Activated CD4-positive, alpha-beta T cell treated with anti-CD3 and anti-CD28 coated beads, Interleukin-2, amount 10 ng/mL, durations not matched to agents 24 days and 14 days (primary cell): Measurements from ENCODE around the gene DISC1. TPM values are rescaled to one million over a fixed set of nuclear protein-coding genes. Genes with fewer than 3 reads are reported as not detected.
"Not testable (repeated sequence)": the region's sequence is repeated elsewhere in the genome, so short reads cannot be mapped to it uniquely, and the experiment has no call there.

ENCODE experiments used
- DNase-seq: peaks from one replicate; pipeline ENCODE4 v3.0.0; 2022
- H3K27ac Mint-ChIP-seq: one replicate; pipeline ENCODE4 v1.8.0; 2022; ENCODE audit warnings: mild to moderate bottlenecking, mixed read lengths
- H3K27me3 Mint-ChIP-seq: one replicate; pipeline ENCODE4 v1.8.0; 2022; ENCODE audit warnings: mixed read lengths
- H3K36me3 Mint-ChIP-seq: one replicate; pipeline ENCODE4 v1.8.0; 2022; ENCODE audit warnings: low read depth, mild to moderate bottlenecking, mixed read lengths
- H3K4me1 Mint-ChIP-seq: one replicate; pipeline ENCODE4 v1.8.0; 2021; ENCODE audit warnings: mixed read lengths
- H3K4me3 Mint-ChIP-seq: one replicate; pipeline ENCODE4 v1.8.0; 2022; ENCODE audit warnings: mild to moderate bottlenecking, moderate library complexity, mixed read lengths
- H3K9me3 Mint-ChIP-seq: one replicate; pipeline ENCODE4 v1.8.0; 2021; ENCODE audit warnings: mixed read lengths
- intact Hi-C: fragments of 100-400 bp; cut with micrococcal nuclease; formaldehyde crosslinking; loops from one replicate; pipeline ENCODE4 v1.15.1; 2023
- total RNA-seq: library from RNA; stranded (reverse); gene quantifications from 2 replicates; pipeline ENCODE4 v1.2.3, GENCODE V29; 2022

The DISC1 gene
- total RNA-seq, 1 donor from 2014 or later = 3.1 TPM

GRCh38 chr1:231719485-231720183 is 93.0 kb downstream of the DISC1 start:
- intact Hi-C loops = no loop called here
- no peak overlapping the region for H3K27ac Mint-ChIP-seq
- no peak for DNase-seq
- peaks cover 3% of the 10 kb centered on the region for H3K4me1 Mint-ChIP-seq
- no peak overlapping the region for H3K4me3 Mint-ChIP-seq
- H3K9me3 Mint-ChIP-seq = peaks cover under 1% of the 10 kb centered on the region
- no peaks in the 10 kb centered on the region for H3K36me3 Mint-ChIP-seq
- no peaks in the 10 kb centered on the region for H3K27me3 Mint-ChIP-seq

- Mint-ChIP-seq H3K27me3 (no peaks in the 10 kb centered on the region), H3K9me3 (no peaks in the 10 kb centered on the region), H3K27ac (no peak overlapping the region), H3K4me1 (peaks cover 7% of the 10 kb centered on the region), H3K36me3 (no peaks in the 10 kb centered on the region), H3K4me3 (no peak overlapping the region)
- no peak for DNase-seq
- intact Hi-C loops = no loop called here
Observed at GRCh38 chr1:231720652-231721325, 94.2 kb downstream of the DISC1 start.

GRCh38 chr1:231721436-231721835 is 94.8 kb downstream of the DISC1 start:
- Mint-ChIP-seq H3K27ac (no peak overlapping the region), H3K4me3 (no peak overlapping the region), H3K36me3 (no peaks in the 10 kb centered on the region), H3K9me3 (no peaks in the 10 kb centered on the region), H3K4me1 (peaks cover 6% of the 10 kb centered on the region), H3K27me3 (no peaks in the 10 kb centered on the region)
- intact Hi-C loops = no loop called here
- DNase-seq = no peak

- Mint-ChIP-seq H3K36me3 (no peaks in the 10 kb centered on the region), H3K9me3 (no peaks in the 10 kb centered on the region), H3K4me1 (peaks cover 6% of the 10 kb centered on the region), H3K4me3 (no peak overlapping the region), H3K27ac (no peak overlapping the region), H3K27me3 (no peaks in the 10 kb centered on the region)
- intact Hi-C loops = no loop called here
- DNase-seq = no peak
Observed at GRCh38 chr1:231722356-231722755, 95.8 kb downstream of the DISC1 start.

GRCh38 chr1:231723146-231723545 is 96.6 kb downstream of the DISC1 start:
- Mint-ChIP-seq H3K4me1 (peaks cover 6% of the 10 kb centered on the region), H3K36me3 (no peaks in the 10 kb centered on the region), H3K9me3 (no peaks in the 10 kb centered on the region), H3K4me3 (no peak overlapping the region), H3K27me3 (no peaks in the 10 kb centered on the region), H3K27ac (no peak overlapping the region)
- no peak for DNase-seq
- intact Hi-C loops = no loop called here

GRCh38 chr1:231724041-231724440 is 97.5 kb downstream of the DISC1 start:
- Mint-ChIP-seq H3K4me3 (no peak overlapping the region), H3K36me3 (no peaks in the 10 kb centered on the region), H3K4me1 (peaks cover 6% of the 10 kb centered on the region), H3K27me3 (no peaks in the 10 kb centered on the region), H3K27ac (no peak overlapping the region), H3K9me3 (no peaks in the 10 kb centered on the region)
- DNase-seq = no peak
- intact Hi-C loops = no loop called here

- Mint-ChIP-seq H3K36me3 (no peaks in the 10 kb centered on the region), H3K27ac (no peak overlapping the region), H3K4me3 (no peak overlapping the region), H3K27me3 (no peaks in the 10 kb centered on the region), H3K9me3 (no peaks in the 10 kb centered on the region), H3K4me1 (peaks cover 6% of the 10 kb centered on the region)
- peak; percentile 63 for DNase-seq
- intact Hi-C loops = no loop called here
Observed at GRCh38 chr1:231724876-231725647, 98.5 kb downstream of the DISC1 start.

- Mint-ChIP-seq H3K36me3 (no peaks in the 10 kb centered on the region), H3K27me3 (no peaks in the 10 kb centered on the region), H3K27ac (no peak overlapping the region), H3K9me3 (no peaks in the 10 kb centered on the region), H3K4me3 (no peak overlapping the region), H3K4me1 (peaks cover 6% of the 10 kb centered on the region)
- DNase-seq = no peak
- intact Hi-C loops = no loop called here
Observed at GRCh38 chr1:231727171-231727570, 100.6 kb downstream of the DISC1 start.

GRCh38 chr1:231728987-231729386 is 102.4 kb downstream of the DISC1 start:
- H3K27me3 Mint-ChIP-seq, DNase-seq, H3K27ac Mint-ChIP-seq, H3K9me3 Mint-ChIP-seq, H3K36me3 Mint-ChIP-seq, intact Hi-C loops, H3K4me3 Mint-ChIP-seq, H3K4me1 Mint-ChIP-seq: not testable (repeated sequence)

GRCh38 chr1:231729544-231729943 is 103.0 kb downstream of the DISC1 start:
- H3K4me3 Mint-ChIP-seq = no peak overlapping the region
- no peak overlapping the region for H3K27ac Mint-ChIP-seq
- no peaks in the 10 kb centered on the region for H3K27me3 Mint-ChIP-seq
- DNase-seq = no peak
- no peaks in the 10 kb centered on the region for H3K36me3 Mint-ChIP-seq
- intact Hi-C loops = no loop called here
- no peaks in the 10 kb centered on the region for H3K9me3 Mint-ChIP-seq
- peaks cover 5% of the 10 kb centered on the region for H3K4me1 Mint-ChIP-seq

GRCh38 chr1:231731268-231731667 is 104.7 kb downstream of the DISC1 start:
- Mint-ChIP-seq H3K4me3 (no peak overlapping the region), H3K27me3 (no peaks in the 10 kb centered on the region), H3K9me3 (no peaks in the 10 kb centered on the region), H3K36me3 (no peaks in the 10 kb centered on the region), H3K4me1 (no peaks in the 10 kb centered on the region), H3K27ac (no peak overlapping the region)
- no peak for DNase-seq
- intact Hi-C loops = no loop called here

- no peaks in the 10 kb centered on the region for H3K27me3 Mint-ChIP-seq
- H3K36me3 Mint-ChIP-seq = no peaks in the 10 kb centered on the region
- no peaks in the 10 kb centered on the region for H3K9me3 Mint-ChIP-seq
- intact Hi-C loops = no loop called here
- no peak overlapping the region for H3K27ac Mint-ChIP-seq
- H3K4me3 Mint-ChIP-seq = no peak overlapping the region
- DNase-seq = no peak
- H3K4me1 Mint-ChIP-seq = no peaks in the 10 kb centered on the region
Observed at GRCh38 chr1:231733063-231733462, 106.5 kb downstream of the DISC1 start.

GRCh38 chr1:231733672-231734071 is 107.1 kb downstream of the DISC1 start:
- no peaks in the 10 kb centered on the region for H3K36me3 Mint-ChIP-seq
- H3K4me3 Mint-ChIP-seq = no peak overlapping the region
- no peak overlapping the region for H3K27ac Mint-ChIP-seq
- H3K4me1 Mint-ChIP-seq = no peaks in the 10 kb centered on the region
- H3K27me3 Mint-ChIP-seq = no peaks in the 10 kb centered on the region
- no peak for DNase-seq
- intact Hi-C loops = no loop called here
- no peaks in the 10 kb centered on the region for H3K9me3 Mint-ChIP-seq

- Mint-ChIP-seq H3K4me3 (no peak overlapping the region), H3K36me3 (peaks cover 4% of the 10 kb centered on the region), H3K27ac (no peak overlapping the region), H3K9me3 (no peaks in the 10 kb centered on the region), H3K27me3 (no peaks in the 10 kb centered on the region), H3K4me1 (no peaks in the 10 kb centered on the region)
- no peak for DNase-seq
- intact Hi-C loops = no loop called here
Observed at GRCh38 chr1:231734417-231734816, 107.8 kb downstream of the DISC1 start.
